GM18517 (cell line): ENCODE results near the gene ZMIZ1.
A peak's percentile ranks its signal among the peaks of the same experiment; 100 is the strongest.

Experiments used
- ATAC-seq: cut with Tn5 transposase; IDR thresholded peaks from one replicate; pipeline ENCODE4 v1.9.1; 2021; ENCODE audit warnings: mild to moderate bottlenecking, moderate library complexity; ENCODE audit not compliant: unreplicated experiment

Gene ZMIZ1

GRCh38 chr10:79313320-79313719, 244.6 kb downstream of the ZMIZ1 start:
- ATAC-seq: no peak

DNA sequence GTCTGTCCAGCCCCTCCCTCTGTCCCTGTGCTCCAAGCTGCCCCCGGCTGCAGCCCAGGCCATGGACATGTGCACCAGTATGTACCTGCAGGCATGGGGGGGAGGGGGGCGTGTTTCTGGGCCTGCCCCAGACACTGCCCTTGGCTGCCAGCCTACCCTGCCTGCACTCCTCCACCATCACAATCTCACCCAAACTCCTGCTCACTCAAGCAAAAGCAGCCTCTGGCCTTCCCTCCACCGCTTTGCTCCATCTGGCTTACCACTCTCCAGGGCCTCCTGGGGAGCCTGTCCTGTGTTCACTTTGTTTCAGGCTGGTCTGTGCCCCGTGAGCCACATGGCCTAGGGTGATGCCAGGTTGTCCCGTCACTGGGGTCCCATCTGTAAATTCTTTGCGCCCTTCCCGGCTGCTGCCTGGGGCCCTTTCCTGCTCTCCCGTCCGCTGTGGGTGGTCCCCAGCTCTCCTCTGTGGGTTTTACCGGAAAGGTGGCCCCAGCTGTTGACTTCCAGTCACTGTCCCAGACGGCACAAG, 245.2 kb downstream of the ZMIZ1 start:
- no peak for ATAC-seq

GRCh38 chr10:79314761-79315601, 246.2 kb downstream of the ZMIZ1 start:
- ATAC-seq: no peak

- no peak for ATAC-seq
Measured at GRCh38 chr10:79315602-79315920, 246.8 kb downstream of the ZMIZ1 start.

- peak; percentile 73 for ATAC-seq
Measured at GRCh38 chr10:79316671-79317431, 248.1 kb downstream of the ZMIZ1 start.

- ATAC-seq: no peak
Measured at GRCh38 chr10:79318369-79318768, 249.6 kb downstream of the ZMIZ1 start.

DNA sequence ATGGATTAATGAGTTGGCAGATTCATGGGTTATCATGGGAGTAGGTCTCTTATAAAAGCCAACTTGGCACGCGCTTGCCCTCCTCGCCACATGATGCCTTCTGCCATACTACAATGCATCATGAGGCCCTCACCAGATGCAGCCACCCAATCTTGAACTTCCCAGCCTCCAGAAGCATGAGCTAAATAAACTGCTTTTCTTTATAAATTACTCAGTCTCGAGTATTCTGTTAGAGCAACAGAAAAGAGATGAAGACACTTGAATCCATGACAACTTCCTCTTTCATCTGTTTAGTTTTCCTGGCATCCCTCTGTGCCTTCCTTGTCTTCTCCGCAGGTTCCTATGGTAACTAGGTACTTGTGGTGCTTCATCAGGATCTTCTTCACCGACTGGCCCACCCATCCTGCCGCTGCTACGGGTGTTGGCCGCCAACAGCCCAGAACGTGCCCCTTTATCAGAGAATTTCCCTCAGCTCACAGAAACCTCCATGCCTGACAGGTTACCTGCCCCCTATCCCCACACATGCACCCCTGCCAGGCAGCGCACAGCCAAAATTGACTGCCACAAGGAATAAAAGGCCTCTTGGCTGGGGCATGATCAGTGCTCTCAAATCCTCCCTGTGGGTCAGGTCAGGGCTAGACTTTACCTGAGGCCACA, 250.5 kb downstream of the ZMIZ1 start:
- no peak for ATAC-seq

DNA sequence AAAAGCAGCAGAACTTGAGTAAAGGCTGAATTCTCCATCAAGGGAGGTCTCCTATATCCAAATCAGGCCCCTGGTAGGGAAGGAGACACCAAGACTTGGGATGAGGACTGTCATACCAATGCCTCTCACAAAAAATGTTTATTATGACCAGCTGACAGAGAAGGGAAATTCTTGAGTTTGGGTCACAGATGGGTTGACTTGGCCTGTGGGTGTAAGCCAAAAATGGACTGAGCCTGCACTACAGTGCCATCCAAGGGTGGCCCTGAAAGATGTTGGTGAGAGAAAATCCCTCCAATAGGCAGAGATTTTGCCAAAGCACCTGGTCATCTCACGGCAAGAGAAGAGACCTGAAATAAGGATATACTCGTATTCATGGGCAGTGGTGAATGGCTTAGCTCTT, 251.6 kb downstream of the ZMIZ1 start:
- ATAC-seq: no peak

DNA sequence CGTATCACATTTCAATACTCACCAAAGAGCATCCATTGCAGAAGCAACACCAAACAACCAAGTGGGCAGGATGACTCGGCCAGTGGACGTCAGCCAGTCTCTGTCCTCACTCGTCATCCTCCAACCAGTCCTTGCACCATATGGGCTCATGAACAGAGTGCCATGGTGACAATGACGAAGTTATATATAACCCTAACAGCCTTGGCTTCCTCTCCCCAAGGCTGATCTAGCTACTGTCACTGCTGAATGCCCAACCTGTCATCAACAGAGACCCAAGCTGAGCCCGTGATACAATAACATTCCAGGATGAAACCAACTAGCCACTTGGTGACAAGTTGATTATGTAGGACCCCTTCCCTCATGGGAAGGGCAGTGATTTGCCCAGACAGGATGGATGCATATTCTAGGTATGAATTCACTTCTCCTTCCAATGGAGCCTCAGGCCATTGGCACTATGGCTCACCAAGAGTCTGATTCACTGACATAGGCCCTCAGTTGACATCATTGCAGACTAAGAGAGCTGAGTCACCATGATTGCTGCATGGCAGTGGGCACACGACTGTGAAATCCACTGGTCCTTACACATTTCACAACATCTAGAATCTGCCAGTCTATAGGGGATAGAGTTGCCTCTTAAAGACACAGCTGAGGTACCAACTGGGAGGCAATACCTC, 252.2 kb downstream of the ZMIZ1 start:
- no peak for ATAC-seq

DNA sequence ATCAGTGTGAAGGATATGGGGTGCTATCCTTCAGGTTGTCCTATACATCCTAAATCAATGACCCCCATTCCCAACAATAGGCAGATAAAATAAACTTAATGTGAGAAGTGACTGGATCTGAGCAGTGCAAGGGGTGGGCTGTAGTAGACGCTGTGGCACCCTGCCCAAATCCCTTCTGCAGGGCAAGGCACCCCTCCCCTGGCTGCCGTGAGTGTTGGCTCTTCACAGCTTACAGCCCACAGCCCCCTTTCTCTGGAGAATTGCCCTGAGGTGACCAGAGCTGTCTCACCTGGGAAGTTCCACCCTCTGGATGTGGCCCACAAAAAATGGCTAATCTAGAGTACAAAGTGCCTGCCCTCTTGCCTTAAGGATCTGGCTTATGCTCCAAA, 252.7 kb downstream of the ZMIZ1 start:
- ATAC-seq: no peak

DNA sequence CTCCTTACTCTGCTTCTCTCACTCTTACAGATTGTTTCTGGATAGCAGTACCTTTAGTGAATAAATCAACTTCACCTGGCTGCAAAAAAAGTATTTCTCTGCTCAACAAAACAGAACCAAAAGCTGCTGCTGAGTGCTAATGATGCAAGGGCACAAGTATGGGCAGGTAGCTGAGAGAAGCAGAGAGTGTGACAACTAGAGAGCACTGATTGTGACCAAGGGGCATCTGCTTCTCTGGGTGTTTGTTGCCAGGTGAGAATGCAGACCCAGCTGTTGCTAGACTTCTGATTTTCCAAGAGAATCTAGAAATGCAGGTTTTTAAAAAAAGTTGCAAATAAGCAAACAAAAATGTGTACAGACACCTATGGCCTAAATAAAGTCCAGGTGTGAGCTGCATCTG, 253.2 kb downstream of the ZMIZ1 start:
- ATAC-seq: no peak

DNA sequence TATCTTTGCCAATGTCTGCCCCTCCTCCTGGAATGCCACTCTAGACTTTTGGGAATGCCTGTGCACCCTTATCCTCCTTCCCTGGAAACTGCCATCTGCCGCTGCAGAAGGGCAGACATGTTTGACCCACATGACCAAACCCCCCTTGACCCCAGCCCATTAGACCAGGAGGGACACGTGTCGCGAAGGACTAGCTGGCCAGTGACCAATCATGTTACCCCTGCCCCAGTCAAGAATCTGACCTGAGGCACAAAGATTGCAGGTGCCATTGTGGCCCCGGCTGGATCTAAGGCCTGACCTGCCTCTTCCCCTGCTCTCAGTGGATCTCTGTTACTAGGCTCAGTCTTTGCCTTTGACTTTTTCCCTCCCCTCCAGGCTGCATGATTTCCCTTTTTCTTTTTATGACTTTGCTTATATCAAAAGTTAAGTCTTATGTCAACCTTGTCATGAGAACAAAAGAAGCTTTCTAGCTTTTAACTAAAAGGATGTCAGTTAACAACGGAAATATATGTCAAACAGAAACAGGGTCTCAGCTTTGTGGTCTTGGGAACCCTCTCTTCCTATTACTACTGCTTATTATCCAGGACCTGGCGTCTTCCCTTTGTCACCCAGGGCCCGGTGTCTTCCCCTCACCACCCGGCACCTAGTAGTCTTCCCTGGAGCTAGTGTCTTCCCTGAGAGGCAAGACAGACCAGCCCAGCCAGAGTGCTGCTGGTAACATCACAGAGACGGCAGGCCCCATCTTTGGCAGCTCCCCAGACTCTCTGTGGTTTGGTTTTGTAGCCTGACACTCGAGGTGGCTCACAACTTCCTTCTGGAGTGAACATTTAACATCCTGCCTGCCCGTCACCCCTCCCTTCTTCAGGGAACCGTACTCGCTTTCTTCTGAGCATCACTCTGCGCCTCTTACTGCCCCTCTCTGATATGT, 254.1 kb downstream of the ZMIZ1 start:
- no peak for ATAC-seq

GRCh38 chr10:79323602-79324001, 254.8 kb downstream of the ZMIZ1 start:
- ATAC-seq: no peak

GRCh38 chr10:79324032-79324695, 255.4 kb downstream of the ZMIZ1 start:
- no peak for ATAC-seq

GRCh38 chr10:79326361-79327089, 257.8 kb downstream of the ZMIZ1 start:
- no peak for ATAC-seq

DNA sequence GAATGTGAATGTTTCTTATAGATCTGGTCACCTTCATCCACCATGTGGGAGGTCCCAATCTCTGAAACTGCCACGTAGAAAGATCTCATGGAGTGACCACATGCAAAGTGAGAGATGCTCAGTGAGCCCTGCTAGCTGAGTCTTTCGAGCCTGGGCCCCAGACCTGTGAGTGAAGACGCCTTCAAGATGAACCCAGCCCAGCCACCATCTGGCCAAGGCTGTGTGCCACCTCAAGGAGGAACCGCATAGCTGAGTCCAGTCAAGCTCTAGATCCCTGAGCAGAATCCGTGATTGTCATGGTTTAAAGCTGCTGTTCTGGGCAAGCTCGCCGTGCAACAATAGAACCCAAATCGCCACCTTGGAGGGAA, 258.3 kb downstream of the ZMIZ1 start:
- no peak for ATAC-seq

DNA sequence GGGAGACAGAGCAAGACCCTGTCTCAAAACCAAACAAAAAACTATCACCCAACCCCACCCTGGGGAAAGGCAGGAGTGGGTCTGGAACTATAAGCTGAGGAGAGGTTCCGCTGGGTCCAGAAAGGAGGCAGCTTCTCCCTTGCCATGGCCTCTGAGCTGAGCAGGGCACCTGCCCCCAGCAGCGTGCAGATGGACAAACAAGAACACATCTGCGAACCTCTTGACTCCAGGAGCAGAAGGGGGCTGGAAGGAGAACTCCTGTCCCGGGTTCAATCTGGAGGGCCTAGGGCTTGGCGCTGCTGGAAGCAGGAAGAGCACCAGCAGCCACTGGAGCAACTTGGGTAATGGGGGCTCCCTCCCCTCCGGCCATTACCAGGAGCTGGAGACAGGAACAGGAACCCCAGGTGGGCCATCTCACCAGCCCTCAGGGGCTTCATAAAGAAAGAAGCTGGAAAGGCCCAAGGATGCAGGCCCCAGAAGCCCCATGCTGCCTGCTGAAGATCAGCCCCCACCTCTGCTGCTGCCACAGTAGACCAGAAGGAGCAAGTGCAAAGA, 259.5 kb downstream of the ZMIZ1 start:
- no peak for ATAC-seq

- no peak for ATAC-seq
Measured at GRCh38 chr10:79328737-79329504, 260.2 kb downstream of the ZMIZ1 start.
